ENCODE measurements around the gene XYLT1. TPM values are rescaled to one million over a fixed set of nuclear protein-coding genes. Genes with fewer than 3 reads are reported as not detected.

The XYLT1 gene
- total and polyA plus RNA-seq, 9 of the 15 experiments (the other 6 are each of a cell fraction or from before 2014, with no cell fraction given) = 0.03 to 0.09 (median 0.08) TPM; not detected in 6

DNA sequence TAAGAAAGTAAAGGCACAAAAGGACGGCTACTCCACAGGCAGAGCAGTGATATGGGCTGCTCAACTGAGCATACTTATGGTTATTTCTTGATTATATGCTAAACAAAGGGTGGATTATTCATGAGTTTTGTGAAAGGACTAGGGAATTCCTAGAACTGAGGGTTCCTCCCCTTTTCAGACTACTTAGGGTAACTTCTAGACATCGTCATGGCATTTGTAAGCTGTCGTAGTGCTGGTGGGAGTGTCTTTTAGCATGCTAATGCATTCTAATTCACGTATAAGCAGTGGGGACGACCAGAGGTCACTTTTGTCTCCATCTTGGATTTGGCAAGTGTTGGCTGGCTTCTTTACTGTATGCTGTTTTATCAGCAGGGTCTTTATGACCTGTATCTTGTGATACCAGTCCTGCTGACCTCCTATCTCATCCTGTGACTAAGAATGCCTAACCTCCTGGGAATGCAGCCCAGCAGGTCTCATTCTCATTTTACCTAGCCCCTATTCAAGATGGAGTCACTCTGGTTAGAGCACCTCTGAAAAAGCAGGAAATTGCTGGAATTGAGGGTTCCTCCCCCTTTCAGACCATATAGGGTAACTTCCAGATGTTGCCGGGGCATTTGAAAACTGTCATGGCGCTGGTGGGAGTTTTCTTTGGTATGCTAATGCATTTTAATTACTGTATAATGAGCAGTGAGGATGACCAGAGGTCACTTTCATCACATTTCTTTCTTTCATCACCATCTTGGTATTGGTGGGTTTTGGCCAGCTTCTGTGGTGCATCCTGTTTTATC lies 388.5 kb downstream of the XYLT1 start (continued):
- TF ChIP-seq TSHZ1 (CRISPR knock-in tag; IDR thresholded peaks at IDR 0.05) = peak; percentile 75
- TF ChIP-seq CXXC5 (CRISPR knock-in tag; IDR thresholded peaks at IDR 0.05) = peak; percentile 72
- TF ChIP-seq, protein P1, sequence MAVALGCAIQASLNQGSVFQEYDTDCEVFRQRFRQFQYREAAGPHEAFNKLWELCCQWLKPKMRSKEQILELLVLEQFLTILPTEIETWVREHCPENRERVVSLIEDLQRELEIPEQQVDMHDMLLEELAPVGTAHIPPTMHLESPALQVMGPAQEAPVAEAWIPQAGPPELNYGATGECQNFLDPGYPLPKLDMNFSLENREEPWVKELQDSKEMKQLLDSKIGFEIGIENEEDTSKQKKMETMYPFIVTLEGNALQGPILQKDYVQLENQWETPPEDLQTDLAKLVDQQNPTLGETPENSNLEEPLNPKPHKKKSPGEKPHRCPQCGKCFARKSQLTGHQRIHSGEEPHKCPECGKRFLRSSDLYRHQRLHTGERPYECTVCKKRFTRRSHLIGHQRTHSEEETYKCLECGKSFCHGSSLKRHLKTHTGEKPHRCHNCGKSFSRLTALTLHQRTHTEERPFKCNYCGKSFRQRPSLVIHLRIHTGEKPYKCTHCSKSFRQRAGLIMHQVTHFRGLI (CRISPR knock-in tag; IDR thresholded peaks at IDR 0.05) = peak; percentile 56; the same call in 1 of the 2 replicates
- TF ChIP-seq HNRNPUL1 (IDR thresholded peaks at IDR 0.05; ENCODE audit: low read length) = no peak
- TF ChIP-seq MECOM (CRISPR knock-in tag; IDR thresholded peaks at IDR 0.05) = peak; percentile 87
- TF ChIP-seq ZNF311 (CRISPR knock-in tag; IDR thresholded peaks at IDR 0.05) = peak; percentile 91
- TF ChIP-seq, protein P2, sequence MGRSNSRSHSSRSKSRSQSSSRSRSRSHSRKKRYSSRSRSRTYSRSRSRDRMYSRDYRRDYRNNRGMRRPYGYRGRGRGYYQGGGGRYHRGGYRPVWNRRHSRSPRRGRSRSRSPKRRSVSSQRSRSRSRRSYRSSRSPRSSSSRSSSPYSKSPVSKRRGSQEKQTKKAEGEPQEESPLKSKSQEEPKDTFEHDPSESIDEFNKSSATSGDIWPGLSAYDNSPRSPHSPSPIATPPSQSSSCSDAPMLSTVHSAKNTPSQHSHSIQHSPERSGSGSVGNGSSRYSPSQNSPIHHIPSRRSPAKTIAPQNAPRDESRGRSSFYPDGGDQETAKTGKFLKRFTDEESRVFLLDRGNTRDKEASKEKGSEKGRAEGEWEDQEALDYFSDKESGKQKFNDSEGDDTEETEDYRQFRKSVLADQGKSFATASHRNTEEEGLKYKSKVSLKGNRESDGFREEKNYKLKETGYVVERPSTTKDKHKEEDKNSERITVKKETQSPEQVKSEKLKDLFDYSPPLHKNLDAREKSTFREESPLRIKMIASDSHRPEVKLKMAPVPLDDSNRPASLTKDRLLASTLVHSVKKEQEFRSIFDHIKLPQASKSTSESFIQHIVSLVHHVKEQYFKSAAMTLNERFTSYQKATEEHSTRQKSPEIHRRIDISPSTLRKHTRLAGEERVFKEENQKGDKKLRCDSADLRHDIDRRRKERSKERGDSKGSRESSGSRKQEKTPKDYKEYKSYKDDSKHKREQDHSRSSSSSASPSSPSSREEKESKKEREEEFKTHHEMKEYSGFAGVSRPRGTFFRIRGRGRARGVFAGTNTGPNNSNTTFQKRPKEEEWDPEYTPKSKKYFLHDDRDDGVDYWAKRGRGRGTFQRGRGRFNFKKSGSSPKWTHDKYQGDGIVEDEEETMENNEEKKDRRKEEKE (IDR thresholded peaks at IDR 0.05; ENCODE audit: borderline replicate concordance in 1 of 2, control insufficient read depth in 1 of 2, low read depth in 2 of 2, low read length in 1 of 2) = no peak
- peak; percentile 48; the same call in 1 of the 2 replicates for TF ChIP-seq BCL6 (CRISPR knock-in tag; IDR thresholded peaks at IDR 0.05)
- peak; percentile 69 for TF ChIP-seq ZNF134 (CRISPR knock-in tag; conservative IDR thresholded peaks at IDR 0.05)
- TF ChIP-seq ZNF316 (IDR thresholded peaks at IDR 0.05) = no peak
- TF ChIP-seq ZNF354B (CRISPR knock-in tag; IDR thresholded peaks at IDR 0.05) = peak; percentile 60; the same call in 1 of the 2 replicates
- no peak for TF ChIP-seq CSDE1 (IDR thresholded peaks at IDR 0.05)
- peak; percentile 95 for TF ChIP-seq ZNF668 (CRISPR knock-in tag; IDR thresholded peaks at IDR 0.05)
- no peak for TF ChIP-seq ZFX (CRISPR knock-in tag; IDR thresholded peaks at IDR 0.05)
- no peak for TF ChIP-seq NCOA2 (IDR thresholded peaks at IDR 0.05; ENCODE audit: partially characterized antibody in 2 of 2)
- TF ChIP-seq, protein P3, sequence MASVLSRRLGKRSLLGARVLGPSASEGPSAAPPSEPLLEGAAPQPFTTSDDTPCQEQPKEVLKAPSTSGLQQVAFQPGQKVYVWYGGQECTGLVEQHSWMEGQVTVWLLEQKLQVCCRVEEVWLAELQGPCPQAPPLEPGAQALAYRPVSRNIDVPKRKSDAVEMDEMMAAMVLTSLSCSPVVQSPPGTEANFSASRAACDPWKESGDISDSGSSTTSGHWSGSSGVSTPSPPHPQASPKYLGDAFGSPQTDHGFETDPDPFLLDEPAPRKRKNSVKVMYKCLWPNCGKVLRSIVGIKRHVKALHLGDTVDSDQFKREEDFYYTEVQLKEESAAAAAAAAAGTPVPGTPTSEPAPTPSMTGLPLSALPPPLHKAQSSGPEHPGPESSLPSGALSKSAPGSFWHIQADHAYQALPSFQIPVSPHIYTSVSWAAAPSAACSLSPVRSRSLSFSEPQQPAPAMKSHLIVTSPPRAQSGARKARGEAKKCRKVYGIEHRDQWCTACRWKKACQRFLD (CRISPR knock-in tag; IDR thresholded peaks at IDR 0.05) = peak; percentile 98
- TF ChIP-seq HMG20A (CRISPR knock-in tag; conservative IDR thresholded peaks at IDR 0.05) = no peak
- no peak for TF ChIP-seq MCM2 (IDR thresholded peaks at IDR 0.05; ENCODE audit: low read depth)
- TF ChIP-seq FOXP1 (CRISPR knock-in tag; IDR thresholded peaks at IDR 0.05) = no peak

Measured in K562 (cell line).